AG10803 (cell line): ENCODE data around the gene ERAP2.

Experiments
- DNase-seq: peaks from one replicate; pipeline ENCODE4 v3.0.0; 2010; ENCODE audit warnings: low read depth
- H3K4me3 ChIP-seq: 2 replicates; pipeline ENCODE4 v1.5.1; 2011; ENCODE audit warnings: mild to moderate bottlenecking, low read length, control low read depth
- CTCF ChIP-seq: conservative IDR thresholded peaks from 2 replicates; pipeline ENCODE4 v1.5.1; 2011; ENCODE audit warnings: mild to moderate bottlenecking, low read length, control low read depth, inconsistent platforms

Gene ERAP2

GRCh38 chr5:96876292-96876850 is at the start of gene ERAP2:
Gene ERAP2 (plus strand): TSS chr5:96876500. CDS start chr5:96879686, 3,186 bp downstream.
- H3K4me3 ChIP-seq, result peak within 1 kb of the TSS; percentile 59
- DNase-seq, result peak; percentile 37
- no peak for TF ChIP-seq CTCF

GRCh38 chr5:96829297-96829696 is 47.0 kb upstream of the ERAP2 start:
- no peak overlapping the region for H3K4me3 ChIP-seq
- no peak for TF ChIP-seq CTCF
- no peak for DNase-seq

GRCh38 chr5:96834016-96834415 is 42.3 kb upstream of the ERAP2 start:
- no peak for TF ChIP-seq CTCF
- no peak overlapping the region for H3K4me3 ChIP-seq
- DNase-seq, result no peak

GRCh38 chr5:96835791-96836191 is 40.5 kb upstream of the ERAP2 start:
- H3K4me3 ChIP-seq, result no peak overlapping the region
- no peak for DNase-seq
- no peak for TF ChIP-seq CTCF

GRCh38 chr5:96836817-96837216 is 39.5 kb upstream of the ERAP2 start:
- H3K4me3 ChIP-seq, result no peak overlapping the region
- no peak for DNase-seq
- TF ChIP-seq CTCF, result no peak

- no peak for DNase-seq
- H3K4me3 ChIP-seq, result no peak overlapping the region
- no peak for TF ChIP-seq CTCF
Measured at GRCh38 chr5:96837303-96837702, 39.0 kb upstream of the ERAP2 start.

GRCh38 chr5:96838201-96839070 is 37.9 kb upstream of the ERAP2 start:
- no peak for DNase-seq
- TF ChIP-seq CTCF, result no peak
- H3K4me3 ChIP-seq, result no peak overlapping the region
